Subcutaneous adipose tissue (tissue), 4 donors: ENCODE data around the gene VSIG10L. TPM values are rescaled to one million over a fixed set of nuclear protein-coding genes. Genes with fewer than 3 reads are reported as not detected.

Source experiments
- total RNA-seq, 4 donors: library from RNA; depleted of rRNA; stranded (reverse); fragments of >200 nt; gene quantifications; one replicate each; pipeline ENCODE4 v1.1.0, GENCODE V29; 2016
- TF ChIP-seq, protein P1 (sequence below): fragments of 450-650 bp; IDR thresholded peaks from one replicate; pipeline ENCODE4 v1.5.1; 2016; ENCODE audit warnings: low read depth, mild to moderate bottlenecking, control low read depth, antibody characterized with exemption, moderate library complexity

VSIG10L gene
- total RNA-seq, 4 donors from 2014 or later, result 0.44 to 1.4 (median 0.61) TPM

DNA sequence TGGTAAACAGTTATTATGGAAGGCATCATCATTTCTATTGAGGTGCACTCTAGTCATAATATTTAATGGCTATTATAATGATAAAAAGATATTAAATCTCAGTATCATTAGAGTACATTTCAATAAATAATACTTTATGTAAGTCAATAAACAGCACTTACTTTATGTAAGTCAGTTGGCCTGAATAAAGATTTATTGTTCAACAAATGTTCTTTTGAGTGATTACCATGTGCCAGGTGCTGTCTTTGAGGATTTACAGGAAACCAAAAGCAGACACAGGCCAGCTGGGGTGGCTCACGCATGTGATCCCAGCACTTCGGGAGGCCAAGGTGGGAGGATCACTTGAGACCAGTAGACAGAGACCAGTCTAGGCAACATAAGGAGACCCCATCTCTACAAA is 35.5 kb upstream of the VSIG10L start:
- TF ChIP-seq, protein P1, sequence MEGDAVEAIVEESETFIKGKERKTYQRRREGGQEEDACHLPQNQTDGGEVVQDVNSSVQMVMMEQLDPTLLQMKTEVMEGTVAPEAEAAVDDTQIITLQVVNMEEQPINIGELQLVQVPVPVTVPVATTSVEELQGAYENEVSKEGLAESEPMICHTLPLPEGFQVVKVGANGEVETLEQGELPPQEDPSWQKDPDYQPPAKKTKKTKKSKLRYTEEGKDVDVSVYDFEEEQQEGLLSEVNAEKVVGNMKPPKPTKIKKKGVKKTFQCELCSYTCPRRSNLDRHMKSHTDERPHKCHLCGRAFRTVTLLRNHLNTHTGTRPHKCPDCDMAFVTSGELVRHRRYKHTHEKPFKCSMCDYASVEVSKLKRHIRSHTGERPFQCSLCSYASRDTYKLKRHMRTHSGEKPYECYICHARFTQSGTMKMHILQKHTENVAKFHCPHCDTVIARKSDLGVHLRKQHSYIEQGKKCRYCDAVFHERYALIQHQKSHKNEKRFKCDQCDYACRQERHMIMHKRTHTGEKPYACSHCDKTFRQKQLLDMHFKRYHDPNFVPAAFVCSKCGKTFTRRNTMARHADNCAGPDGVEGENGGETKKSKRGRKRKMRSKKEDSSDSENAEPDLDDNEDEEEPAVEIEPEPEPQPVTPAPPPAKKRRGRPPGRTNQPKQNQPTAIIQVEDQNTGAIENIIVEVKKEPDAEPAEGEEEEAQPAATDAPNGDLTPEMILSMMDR, result no peak

DNA sequence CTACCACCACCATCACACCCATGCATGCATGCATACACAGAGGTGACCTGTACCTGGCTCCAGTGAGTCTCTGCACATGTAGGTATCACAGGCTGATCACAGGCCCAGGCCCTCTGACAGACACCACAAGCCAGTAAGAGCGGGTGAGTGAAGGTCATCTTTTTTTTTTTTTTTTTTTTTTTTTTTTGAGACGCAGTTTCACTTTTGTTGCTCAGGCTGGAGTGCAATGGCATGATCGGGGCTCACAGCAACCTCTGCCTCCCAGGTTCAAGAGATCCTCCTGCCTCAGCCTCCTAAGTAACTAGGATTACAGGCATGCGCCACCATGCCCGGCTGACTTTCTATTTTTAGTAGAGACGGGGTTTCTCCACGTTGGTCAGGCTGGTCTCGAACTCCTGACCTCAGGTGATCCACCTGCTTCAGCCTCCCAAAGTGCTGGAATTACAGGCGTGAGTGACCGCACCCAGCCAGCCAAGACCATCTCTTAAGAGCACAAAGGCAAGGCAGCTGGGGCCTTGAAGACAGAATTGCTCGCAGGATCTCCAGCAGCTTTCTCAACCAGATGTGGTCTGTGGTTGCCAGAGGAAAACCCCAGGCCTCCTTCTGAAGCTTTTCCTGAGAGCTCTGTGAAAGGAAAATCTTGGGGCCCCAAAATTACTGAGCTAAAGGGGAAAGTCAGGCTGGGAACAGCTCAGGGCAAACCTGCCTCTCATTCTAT is 33.7 kb upstream of the VSIG10L start:
- TF ChIP-seq, protein P1, result no peak

DNA sequence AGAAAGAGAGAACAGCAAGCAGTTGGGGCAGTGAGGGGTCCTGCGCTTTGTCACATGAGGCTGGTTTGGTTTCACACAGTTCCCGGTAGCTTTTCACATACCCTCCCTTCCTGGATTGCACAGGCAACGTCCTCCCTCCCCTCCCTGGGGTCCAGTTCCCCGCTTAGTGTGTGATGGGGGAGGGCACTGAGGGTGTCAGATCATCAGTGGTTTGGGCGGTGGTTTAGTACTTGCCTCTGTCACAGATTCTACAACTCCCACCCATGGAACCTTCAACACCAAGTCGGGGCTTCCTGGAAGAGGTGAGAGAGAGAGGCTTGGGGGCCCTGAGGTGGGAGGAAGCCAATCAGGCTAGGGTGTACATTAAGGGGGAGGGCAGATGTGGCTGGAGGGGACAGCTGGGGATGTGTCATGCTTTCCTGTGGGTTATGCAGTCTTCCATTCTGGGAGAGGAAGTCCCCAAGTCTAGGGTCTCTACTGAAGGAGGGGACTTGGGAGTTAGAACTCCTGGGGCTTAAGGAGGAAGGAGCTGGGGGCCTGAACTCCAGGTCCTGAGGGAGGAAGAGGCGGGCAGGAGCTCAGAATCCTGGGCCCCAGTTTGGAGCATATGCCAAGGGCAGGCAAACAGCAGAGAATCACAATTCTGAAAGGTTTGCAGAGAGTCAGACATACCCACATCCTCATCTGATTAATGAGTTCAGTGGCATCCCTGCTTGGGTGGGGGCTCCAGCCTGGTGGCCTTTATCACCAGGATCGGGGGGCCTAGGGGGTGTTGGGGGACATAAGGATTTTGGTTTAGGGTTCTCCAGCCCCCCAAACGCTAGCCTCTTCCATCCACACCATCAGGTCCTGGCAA is 30.9 kb upstream of the VSIG10L start, which contains the start of gene NKG7:
Gene NKG7 (minus strand): TSS at position 6 of the 856 bp plus-strand sequence. CDS start 119 bp downstream, outside the sequence.
- TF ChIP-seq, protein P1, result no peak

DNA sequence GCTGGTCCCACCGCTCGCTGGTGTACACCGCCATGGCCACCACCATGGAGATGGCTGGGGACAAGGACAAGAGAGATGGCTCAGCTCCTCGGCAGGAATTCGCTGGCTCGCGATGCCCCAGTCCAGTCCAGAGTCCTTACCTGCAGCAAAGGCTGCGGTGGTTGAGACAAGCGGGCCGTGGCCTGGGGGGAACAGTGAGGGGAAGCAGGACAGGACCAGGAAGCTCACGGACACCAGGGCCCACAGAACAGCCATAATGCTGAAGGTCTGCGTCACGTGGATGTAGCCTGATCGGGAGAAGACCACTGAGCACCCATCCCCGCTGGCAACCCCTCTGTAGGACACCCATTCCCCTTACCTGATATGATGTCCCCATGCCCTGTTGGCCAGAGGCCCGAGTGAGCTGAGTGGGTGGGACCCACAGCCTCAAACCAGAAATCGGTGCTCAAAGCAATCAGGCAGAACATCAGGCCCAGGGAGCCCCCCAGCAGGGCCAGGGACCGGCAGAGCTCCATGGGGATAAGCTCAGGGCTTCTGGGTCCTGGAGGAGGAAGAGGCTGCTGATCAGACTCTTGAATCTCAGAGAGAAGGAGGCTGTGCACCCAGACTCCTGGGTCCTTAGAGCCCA is 30.2 kb upstream of the VSIG10L start:
- TF ChIP-seq, protein P1, result no peak

DNA sequence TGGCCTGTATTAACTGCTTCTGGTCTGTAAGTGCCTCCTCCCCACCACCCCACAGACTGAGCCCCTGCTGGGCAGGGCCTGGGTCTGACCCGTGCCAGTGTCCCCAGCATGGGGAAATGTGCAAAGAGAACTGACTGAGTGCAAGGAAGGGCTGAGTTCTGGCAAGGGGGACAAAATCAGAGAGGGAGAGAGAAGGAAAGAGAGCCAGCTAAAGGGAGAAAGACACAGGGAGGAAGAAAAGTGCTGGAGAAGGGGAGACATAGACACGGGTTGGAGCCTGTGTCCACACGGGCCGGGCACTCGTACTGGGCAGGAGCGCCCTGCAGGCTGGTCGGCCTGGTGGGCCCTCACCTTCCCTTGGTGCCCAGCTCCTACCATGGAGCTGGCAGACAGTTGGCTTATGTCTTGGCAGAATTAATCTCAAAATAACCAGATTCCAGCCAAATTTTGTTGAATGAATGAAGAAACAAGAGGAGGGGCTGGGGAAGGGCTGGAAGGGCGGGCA is 29.3 kb upstream of the VSIG10L start:
- TF ChIP-seq, protein P1, result no peak

DNA sequence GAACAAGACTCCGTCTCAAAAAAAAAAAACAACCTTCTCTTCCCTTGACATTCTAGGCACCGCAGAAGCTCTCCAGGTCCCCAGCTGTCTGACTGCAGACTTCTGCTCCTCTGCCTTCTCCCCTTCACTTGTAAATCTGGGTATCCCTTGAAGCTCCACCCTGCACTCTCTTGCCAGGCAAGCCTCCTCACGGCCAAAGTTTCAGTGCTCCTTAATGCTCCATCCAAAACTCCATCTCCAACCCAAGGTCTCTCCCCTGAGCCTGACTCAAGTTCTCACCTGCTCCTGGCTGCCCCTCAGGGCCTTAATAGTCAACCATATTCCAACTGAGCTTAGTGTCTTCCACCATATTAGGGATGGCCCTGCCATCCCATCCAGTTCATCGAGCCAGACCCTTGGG is 28.3 kb upstream of the VSIG10L start:
- TF ChIP-seq, protein P1, result no peak
